NCI-H1417 treated with DMSO at 0.1 percent for 48 hours (cell line): ENCODE results near the gene CFAP52.
"Not testable (repeated sequence)": the region's sequence is repeated elsewhere in the genome, so short reads cannot be mapped to it uniquely, and the experiment has no call there.

Experiments
- DNase-seq: peaks from one replicate; lab custom pipeline; 2025; lab: John Stamatoyannopoulos, UW

CFAP52 gene

GRCh38 chr17:9571201-9571600, 5.2 kb upstream of the CFAP52 start:
- DNase-seq, result no peak

- no peak for DNase-seq
Measured at GRCh38 chr17:9575381-9576101, 901 bp upstream of the CFAP52 start, which contains the start of gene STX8. Gene STX8, minus strand, starts transcription at chr17:9575820. Its CDS starts 12 bp downstream, at chr17:9575808.

GRCh38 chr17:9577373-9577709, 899 bp downstream of the CFAP52 start:
- no peak for DNase-seq

- DNase-seq, result no peak
Measured at GRCh38 chr17:9587969-9588656, 11.7 kb downstream of the CFAP52 start.

GRCh38 chr17:9594065-9594464, 17.6 kb downstream of the CFAP52 start:
- DNase-seq, result no peak

GRCh38 chr17:9597638-9598037, 21.2 kb downstream of the CFAP52 start:
- DNase-seq, result not testable (repeated sequence)

GRCh38 chr17:9598661-9599060, 22.2 kb downstream of the CFAP52 start:
- DNase-seq, result no peak

GRCh38 chr17:9604583-9604982, 28.1 kb downstream of the CFAP52 start:
- not testable (repeated sequence) for DNase-seq

- no peak for DNase-seq
Measured at GRCh38 chr17:9606453-9606852, 30.0 kb downstream of the CFAP52 start.

- not testable (repeated sequence) for DNase-seq
Measured at GRCh38 chr17:9607058-9607457, 30.6 kb downstream of the CFAP52 start.

- DNase-seq, result no peak
Measured at GRCh38 chr17:9611557-9611956, 35.1 kb downstream of the CFAP52 start.

- DNase-seq, result no peak
Measured at GRCh38 chr17:9612006-9612405, 35.6 kb downstream of the CFAP52 start.

GRCh38 chr17:9615486-9615885, 39.0 kb downstream of the CFAP52 start:
- DNase-seq, result no peak

- DNase-seq, result no peak
Measured at GRCh38 chr17:9622961-9623360, 46.5 kb downstream of the CFAP52 start.

- no peak for DNase-seq
Measured at GRCh38 chr17:9628509-9628908, 52.1 kb downstream of the CFAP52 start.

- DNase-seq, result no peak
Measured at GRCh38 chr17:9632741-9633140, 56.3 kb downstream of the CFAP52 start.

- no peak for DNase-seq
Measured at GRCh38 chr17:9635340-9635739, 58.9 kb downstream of the CFAP52 start.

GRCh38 chr17:9636501-9636900, 60.1 kb downstream of the CFAP52 start:
- no peak for DNase-seq

GRCh38 chr17:9640388-9640787, 63.9 kb downstream of the CFAP52 start:
- not testable (repeated sequence) for DNase-seq

- DNase-seq, result no peak
Measured at GRCh38 chr17:9643611-9644010, 67.2 kb downstream of the CFAP52 start.

- no peak for DNase-seq
Measured at GRCh38 chr17:9644910-9645751, 68.7 kb downstream of the CFAP52 start, which contains the start of gene USP43. Gene USP43, plus strand, starts transcription at chr17:9645517. Its CDS starts 116 bp downstream, at chr17:9645633.

GRCh38 chr17:9645851-9646545, 69.6 kb downstream of the CFAP52 start:
- no peak for DNase-seq
